ELF-1 (cell line): ENCODE results near the gene CDH4.

ENCODE experiments used
- DNase-seq: peaks from one replicate; pipeline ENCODE4 v3.0.0-alpha.2; 2016; ENCODE audit warnings: low read depth, low spot score

Gene CDH4

DNA sequence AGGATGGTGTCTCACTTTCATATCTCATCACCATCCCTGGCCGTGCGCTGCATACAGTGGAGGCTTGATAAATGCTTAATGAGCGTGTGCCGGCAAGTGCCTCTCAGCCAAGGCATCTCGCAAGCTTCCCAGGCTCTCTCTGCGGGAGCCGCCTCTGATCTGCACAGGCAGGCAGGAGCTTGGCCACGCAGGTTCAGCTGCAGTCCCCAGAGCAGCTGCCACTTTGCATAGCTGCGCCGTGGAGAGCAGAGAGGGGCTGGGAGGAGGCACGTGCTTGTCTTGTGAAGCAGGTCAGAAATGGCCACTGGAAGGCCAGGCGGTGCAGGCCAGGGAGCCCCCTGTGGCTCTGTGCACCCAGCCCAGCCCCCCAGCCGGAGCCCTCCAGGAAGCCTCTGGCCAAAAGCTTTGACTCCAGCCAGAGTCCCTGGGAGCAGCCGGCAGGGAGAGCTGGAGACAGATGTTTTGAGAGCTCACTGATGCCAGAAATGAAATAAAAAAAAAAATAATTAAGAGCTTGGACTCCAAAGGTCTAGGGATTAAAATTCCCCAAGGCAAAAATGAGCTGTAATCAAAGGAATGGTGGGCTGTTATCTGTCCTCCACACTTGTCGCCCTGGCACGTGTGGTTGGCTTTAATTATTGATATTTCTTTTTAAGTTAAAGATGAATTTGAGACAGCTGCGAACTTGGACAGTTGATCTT, 377.0 kb downstream of the CDH4 start:
- peak; percentile 32 for DNase-seq

DNA sequence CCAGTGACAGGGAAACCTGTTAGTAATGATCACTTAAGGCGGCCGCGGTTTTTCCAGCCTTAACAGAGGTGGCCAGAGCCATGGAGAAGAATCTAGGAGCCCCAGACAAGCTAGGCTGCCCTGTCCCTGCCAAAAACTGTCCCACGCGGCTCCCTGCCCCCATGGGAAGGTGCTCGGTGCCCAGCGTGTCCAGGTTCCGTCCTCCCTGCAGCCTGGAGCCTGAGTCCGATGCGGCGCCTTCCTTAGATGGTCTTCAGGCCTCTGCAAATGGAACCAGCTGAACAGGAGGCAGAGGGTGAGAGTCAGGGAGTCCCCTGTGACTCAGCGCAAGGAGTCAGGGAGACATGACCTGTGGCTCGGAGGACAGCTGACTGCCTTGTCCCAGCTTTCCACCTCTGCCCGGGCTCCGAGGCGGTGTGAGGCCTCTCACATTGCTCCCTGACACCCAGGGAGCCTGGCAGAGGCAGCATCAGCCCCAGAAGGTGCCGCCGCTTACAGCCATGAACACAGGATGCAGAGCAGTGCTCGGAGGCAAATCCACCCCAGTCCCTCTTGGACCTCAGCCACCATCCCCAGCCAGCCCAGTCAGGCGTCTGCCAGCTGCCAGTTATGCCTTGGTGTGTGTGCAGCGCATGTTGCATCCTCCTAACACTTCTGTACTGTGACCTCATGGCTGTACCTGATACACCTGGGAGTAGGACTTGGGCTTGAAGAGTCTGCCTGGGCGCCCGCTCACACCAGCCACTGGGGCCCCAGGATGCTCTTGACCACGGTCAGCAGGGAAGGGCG, 377.7 kb downstream of the CDH4 start:
- no peak for DNase-seq

GRCh38 chr20:61630391-61630650, 378.3 kb downstream of the CDH4 start:
- DNase-seq: no peak

DNA sequence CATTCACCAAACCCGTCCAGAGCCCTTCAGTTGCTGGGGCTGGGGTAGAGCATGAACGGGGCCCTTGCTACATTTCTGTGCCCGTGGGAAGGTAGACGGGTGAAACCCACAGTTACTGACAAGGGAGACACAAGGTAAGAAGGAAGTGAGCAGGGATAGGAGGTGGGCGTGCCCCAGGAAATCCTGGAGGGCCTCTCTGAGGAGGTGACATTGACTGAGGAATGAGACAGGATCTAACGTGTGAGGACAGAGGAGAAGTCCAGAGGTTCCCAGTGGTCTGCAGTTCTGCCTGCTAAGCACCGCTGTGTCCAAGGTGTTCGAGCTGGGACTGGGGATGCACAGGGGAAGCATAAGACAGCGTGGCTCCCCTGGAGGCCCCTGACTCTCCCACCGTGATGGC, 378.8 kb downstream of the CDH4 start:
- DNase-seq: no peak

DNA sequence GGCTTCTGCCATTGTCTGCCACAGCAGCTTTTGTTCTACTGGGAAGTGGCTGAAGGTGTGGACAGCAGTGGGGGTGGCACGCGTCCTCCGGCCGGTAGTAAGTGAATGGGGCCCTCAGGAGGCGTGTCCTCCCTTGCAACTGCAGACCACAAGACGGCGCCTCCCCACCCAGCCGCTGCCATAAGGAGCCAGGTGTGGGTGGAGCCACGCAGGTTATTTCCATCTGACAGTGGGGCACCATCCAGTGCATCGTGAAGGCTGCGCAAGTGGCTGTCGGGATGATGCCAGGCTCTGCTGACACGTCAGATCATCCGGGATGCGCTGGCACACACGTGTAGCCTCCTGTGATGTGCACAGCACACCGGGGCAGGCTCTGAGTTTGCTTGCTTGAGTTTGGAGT, 379.7 kb downstream of the CDH4 start:
- peak; percentile 12 for DNase-seq

DNA sequence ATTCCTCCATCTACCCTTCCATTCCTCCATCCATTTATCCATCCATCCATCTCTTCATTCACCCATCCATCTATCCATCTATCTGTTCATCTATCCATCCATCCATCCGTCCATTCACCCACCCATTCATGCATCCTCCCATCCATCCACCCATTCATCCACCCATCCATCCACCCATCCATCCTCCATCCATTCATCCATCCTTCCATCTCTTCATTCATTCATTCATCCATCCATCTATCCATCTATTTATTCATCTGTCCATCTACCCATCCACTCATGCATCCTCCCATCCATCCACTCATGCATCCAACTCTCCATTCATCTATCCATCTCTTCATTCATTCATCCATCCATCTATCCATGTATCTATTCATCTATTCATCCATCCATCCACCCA, 380.9 kb downstream of the CDH4 start:
- no peak for DNase-seq

DNA sequence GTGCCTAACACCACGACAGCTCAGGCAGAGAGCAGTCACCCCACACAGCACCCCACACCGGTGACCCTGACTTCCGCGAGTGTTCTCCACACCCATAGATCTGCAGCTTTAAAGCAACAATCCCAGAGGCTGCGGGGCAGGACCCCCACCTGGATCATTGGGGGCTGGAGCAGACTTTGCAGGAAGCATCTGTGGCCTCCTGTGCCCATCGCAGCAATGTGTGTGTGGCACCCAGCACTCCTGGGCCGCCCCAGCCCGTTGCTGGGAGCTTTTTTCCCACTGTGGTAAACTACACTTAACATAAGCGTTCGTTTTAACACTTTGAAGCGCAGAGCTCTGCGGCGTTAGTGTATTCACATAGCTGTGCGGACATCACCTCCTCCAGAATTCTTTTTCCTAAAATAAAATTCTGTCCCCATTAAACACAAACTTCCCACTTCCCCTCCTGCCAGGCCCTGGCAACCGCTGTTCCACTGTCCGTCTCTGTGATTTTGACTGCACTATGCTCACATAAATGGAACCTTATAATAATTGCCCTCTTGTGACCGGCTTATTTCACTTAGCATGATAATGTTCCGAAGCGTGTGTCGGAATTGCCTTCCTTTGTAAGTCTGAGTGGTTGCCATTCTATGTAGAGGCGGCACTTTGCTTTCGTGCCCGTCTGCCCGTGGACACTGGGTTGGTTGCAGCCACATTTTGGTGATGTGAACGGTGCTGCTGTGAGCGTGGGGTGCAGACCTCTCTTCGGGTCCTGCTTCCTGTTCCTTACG, 382.5 kb downstream of the CDH4 start:
- no peak for DNase-seq

GRCh38 chr20:61635721-61636455, 383.8 kb downstream of the CDH4 start:
- no peak for DNase-seq

DNA sequence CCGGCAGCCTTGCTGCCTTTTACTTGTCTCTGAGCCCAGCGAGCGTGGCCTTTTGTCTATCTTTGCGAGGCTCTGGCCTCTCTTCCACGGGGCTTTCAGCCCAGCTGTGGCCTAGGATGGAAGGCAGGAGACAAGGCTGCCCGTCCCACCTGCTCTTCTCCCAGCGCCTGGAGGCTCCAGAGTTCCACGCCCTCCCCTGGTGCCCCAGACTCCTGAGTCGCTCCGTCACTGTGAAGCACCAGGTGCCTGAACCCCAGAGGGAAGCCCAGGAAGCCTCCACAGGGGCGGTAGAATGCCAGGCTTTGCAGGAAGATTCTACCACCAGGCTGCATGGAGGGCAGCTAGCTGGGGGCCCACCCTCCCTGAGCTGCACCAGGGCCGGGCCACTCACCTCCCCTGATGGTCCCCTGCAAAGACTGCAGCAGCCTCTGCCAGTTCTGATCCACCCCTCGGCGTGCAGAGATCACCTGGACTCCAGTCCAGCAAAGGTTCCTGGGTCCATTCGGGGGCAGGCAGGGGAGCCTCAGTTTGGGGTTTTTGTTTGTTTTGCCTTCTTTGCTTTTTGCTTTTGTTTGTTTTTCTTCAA, 384.6 kb downstream of the CDH4 start:
- DNase-seq: no peak

DNA sequence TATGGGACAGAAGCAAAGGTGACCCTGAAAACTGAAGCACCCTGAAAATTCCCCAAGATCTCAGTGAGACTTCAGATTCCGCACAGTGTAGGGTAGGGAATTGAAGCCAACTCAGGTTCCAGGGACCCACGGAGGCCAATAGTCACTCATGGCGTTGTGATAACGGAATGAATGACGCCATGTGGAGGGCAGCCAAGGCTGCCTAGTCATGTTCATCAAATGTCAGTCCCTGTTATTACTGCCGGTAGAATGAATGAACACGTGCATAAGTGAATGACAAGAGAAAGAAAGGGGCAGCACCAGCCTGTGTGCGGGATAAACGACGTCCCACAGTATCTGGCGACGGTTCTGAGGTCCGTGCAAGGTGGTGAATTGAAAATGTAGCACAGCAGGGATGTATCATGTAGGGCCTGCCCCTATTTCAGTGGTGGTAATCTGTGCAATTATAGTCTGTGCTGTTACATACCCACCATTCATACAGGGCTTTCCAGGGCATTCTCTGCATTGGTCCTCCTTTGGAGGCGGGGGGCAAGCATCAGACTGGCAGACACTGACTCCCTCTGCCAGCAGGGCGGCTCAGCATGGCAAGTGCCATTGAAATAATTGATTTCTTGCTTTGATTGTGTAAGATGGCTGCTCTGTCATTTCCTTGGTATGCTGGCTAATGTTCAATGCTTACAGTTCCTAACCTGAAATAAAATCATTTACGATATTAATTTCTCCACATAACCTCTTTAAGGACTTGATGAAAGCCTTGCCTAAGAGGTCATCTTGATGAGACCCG, 386.9 kb downstream of the CDH4 start:
- no peak for DNase-seq

DNA sequence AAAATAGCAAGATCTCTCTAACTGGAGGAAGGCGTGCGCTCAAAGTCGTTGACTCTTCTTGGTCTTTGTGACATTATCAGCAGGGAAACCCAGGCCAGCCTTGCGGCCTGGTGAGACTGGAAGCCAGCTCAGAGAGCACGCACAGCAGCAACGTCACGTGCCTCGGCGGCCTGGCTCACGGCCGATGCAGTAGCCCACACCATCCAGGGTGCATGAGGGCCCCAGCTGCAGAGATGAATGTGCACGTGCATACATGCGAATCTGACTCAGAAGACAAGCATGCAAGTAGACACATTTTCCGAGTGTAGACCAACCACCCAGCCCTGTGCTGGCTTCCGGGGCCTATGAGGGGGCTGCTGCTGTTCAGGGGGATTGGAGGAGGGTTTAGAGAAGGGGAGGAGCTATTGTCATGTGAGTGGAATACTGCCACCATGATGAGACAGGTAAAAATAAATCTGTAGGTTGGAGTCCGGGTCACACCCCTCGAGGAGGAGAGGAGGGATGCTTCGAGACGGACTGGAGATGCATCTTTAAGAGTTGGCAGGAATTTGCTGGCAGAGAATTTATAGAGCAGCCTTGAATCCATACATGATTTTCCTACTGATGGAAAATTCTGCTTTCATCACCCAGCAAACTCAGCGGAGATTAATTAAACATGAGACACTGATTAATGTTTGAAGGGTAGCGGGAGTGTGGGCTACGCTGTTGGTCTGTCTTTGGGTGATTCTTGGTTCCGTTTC, 388.2 kb downstream of the CDH4 start:
- no peak for DNase-seq

DNA sequence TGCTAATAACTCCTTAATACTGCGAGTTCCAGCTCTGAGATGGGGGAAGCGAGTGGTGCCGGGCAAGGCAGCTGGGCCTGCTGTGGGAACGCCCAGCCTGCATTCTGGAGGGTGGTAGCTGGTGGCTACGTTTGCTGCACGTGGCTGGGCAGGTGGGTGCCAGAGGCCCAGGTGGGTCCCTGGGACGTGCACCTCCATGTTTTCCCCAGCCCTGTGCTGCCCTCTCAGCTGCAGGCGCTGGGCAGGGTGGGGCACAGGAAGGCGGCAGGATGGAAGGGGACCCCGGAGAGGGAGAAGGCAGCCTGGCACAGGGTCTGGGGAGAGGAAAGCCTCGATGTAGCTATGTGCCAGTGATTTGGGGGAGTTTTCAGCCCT, 388.8 kb downstream of the CDH4 start:
- no peak for DNase-seq

GRCh38 chr20:61643656-61644377, 391.8 kb downstream of the CDH4 start:
- no peak for DNase-seq

DNA sequence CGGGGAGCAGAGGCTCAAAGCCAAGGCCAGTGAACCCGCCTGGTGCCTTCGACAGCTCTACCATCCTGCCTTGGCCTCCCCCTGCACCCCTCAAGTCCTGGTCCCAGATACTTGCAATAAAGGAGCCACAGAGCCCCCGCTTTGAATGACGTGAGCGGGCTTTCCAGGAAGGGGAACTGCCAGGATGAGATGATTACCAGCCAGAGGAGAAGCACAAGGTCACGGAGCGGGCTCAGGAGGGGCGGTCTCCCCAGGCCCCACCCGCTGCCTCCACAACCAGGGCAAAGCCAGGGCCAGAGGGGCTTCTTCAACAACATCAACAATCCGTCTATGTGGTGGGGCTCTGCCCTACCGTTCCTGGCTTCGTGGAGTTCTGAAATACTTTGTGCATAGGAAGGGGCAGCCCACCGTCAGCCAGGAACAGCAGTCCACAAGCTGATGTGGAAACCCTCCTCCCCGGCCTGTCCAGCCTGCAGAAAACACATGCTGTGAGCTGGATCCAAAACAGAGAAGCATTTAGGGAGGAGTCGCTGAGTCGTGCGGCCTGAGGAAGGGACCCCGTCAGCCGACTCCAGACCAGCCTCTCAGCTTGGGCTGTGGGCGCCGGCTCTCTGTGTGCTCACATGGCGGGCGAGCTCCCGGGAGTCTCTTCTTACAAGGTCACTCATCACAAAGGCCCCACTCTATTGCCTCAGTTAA, 392.5 kb downstream of the CDH4 start:
- DNase-seq: peak; percentile 12

DNA sequence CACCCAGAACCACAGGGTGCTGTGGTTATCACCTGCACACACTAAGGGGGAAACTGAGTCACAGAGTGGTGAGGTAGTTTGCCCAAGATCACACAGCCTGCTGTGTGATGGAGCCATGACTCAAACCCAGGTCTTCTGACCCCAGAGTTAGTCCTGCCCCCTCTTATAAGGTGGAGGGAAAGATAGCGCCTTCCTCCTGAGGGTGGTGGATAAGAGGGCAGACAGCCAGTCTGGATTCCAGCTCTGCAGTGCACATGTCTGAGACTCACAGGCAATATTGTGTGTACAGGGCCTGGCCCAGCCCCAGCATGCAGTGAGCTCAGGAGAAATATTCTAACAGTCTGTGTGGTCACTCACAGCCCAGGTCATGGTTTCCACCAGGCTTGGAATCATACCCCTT, 393.7 kb downstream of the CDH4 start:
- no peak for DNase-seq

DNA sequence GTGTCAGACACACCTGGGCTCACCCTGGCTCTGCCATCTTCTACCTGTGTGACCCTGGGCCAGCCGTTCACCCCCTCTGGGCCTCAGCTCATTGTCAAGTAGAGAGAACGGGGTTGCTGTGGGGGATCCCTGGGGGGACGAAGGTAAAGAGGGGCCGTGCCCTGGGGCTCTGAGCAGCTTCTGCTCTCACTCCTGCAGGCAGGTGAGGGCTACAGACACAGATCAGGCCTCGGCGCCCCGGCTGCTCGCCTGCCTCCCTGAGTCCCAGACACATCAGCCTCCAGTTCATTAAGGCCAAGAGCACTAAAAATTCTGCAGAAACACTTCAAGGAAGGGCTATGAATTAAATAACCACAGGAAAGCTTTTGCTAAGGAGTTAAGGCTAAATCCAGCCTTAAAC, 394.4 kb downstream of the CDH4 start:
- no peak for DNase-seq

GRCh38 chr20:61646986-61647385, 394.9 kb downstream of the CDH4 start:
- DNase-seq: no peak

DNA sequence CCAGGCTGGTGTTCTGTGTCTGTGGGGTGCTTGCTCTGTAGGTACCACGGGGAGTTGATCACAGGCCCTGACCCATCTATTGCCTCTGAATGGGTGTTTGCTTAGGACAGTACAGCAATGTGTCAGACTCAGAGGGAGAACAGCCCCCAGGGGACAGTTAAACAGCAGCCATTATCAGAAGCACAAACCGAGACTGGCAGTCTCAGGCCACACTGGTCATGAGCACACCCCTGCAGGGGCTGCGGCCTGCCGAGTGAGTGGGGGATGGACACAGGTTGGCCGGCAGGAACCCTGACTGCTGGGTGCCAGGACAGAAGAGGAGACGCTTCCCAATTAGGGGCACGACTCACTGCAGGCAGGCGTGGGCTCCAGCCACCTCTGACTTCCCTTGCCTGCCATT, 395.6 kb downstream of the CDH4 start:
- DNase-seq: peak; percentile 25
